GM18873 (cell line): ENCODE measurements around the gene OBSCN.
"Not testable (repeated sequence)": the region's sequence is repeated elsewhere in the genome, so short reads cannot be mapped to it uniquely, and the experiment has no call there.

Experiments used
- ATAC-seq: cut with Tn5 transposase; IDR thresholded peaks from one replicate; pipeline ENCODE4 v1.9.1; 2021; ENCODE audit warnings: mild to moderate bottlenecking, moderate library complexity, moderate number of reproducible peaks; ENCODE audit not compliant: unreplicated experiment, low FRiP score

The OBSCN gene

DNA sequence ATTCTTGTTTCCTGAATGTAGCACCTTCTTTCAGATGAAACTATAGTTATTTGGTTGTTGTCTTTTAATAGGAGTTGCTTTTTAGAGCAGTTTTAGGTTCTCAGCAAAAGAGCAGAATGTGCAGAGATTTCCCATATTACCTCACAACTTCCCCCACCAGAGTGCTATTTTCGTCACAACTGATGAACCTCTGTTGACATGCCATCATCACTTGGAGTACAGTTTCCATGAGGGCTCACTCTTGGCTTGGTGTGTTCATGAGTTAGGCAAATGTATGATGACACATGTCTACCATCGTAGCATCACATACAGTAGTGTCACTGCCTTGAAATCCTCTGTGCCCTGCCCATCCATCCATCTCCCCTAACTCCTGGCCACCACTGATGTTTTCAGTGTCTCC is 38.5 kb upstream of the OBSCN start:
- ATAC-seq: no peak

DNA sequence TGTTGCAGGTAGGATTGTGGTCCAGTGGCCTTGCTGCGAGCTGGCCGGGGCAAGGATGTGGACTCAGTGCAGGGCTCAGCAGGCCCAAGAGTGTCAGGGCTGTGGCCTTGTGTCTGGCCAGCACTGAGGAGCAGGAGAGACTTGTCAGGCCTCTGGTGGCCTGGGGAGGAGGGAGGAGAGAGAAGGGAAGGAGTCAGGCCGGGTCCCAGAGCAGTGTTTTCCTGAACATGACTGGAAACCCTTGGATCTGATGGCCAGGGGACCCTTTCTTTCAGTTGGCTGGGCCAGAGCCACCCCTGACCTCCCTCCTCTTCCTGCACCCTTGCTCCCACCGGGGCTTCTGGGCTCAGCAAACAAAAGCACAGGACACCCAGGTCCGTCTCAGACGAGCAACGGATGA is 37.2 kb upstream of the OBSCN start:
- ATAC-seq: no peak

DNA sequence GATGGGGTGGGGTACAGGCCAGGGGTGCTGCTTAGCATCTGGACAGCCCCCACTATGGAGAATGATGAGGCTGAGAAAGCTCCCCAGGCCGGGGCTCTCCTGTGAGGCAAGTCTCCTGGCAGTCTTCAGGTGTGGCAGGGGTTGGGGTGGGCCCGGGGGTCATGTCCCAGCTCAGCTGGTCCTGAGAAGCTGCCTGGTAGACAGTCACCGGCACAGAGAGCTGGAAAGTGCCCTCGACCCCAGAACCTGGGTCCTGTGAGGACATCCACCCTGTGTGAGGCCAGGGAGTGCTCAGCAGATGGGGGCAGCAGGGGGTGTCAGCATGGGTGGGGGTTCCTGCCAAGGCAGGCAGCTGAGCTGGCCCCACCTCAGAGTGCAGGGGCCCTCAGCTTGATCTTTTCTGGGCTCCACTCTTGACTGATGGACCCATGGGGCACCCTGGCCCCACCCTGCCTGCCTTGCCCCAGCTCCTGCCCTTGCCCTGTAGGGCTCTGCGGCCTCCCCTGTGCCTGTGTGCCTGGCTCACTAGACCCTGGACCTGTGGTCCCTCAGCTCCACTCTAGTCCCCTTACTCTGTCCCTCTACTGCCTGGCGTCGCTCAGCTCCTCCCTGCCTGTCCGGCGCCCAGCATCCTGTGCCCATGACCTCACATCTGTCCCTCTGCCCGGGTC is 36.5 kb upstream of the OBSCN start:
- ATAC-seq: no peak

DNA sequence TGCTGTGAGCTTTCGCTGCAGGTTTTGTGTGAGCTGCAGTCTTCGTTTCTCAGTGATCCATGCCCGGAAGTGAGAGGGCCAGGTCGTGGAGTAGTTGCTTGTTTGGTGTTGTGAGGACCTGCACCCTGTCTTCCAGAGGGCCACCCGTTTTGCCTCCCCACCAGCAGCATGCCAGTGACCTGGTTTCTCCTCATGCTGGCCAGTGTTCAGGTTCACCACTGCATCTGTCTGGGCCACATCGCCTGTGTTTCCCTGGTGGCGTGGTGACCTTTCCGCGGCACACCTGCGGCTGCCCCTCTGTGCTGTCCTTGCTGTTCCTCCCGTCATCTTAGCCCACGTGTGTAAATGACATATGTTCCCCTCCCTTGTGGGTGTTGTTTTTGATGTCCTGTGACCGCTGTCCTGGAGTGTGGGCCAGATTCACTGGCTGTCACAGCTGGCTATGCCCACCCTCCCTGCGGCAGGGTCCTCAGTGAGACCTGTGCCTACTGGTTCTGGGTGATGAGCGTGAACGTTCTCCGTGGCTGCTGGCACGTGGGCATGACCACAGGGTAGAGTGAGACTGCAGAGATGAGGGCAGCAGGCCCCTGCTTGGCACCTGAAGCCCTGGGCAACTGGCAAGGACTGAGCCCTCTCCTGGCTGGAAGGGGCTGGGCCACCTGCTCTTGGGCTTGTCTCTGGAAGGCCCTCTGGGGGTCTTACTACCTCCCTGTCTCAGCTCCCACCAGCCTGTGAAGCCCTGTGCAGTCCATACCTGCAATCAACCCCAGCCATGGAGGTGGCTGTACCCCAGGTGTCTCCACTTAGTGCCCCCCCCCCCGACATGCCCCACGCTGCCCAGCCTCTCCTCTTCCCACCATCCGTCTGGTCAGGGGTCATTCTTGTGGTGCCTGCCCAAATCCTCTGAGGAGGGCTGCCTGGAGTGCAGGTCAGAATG is 35.0 kb upstream of the OBSCN start:
- no peak for ATAC-seq

DNA sequence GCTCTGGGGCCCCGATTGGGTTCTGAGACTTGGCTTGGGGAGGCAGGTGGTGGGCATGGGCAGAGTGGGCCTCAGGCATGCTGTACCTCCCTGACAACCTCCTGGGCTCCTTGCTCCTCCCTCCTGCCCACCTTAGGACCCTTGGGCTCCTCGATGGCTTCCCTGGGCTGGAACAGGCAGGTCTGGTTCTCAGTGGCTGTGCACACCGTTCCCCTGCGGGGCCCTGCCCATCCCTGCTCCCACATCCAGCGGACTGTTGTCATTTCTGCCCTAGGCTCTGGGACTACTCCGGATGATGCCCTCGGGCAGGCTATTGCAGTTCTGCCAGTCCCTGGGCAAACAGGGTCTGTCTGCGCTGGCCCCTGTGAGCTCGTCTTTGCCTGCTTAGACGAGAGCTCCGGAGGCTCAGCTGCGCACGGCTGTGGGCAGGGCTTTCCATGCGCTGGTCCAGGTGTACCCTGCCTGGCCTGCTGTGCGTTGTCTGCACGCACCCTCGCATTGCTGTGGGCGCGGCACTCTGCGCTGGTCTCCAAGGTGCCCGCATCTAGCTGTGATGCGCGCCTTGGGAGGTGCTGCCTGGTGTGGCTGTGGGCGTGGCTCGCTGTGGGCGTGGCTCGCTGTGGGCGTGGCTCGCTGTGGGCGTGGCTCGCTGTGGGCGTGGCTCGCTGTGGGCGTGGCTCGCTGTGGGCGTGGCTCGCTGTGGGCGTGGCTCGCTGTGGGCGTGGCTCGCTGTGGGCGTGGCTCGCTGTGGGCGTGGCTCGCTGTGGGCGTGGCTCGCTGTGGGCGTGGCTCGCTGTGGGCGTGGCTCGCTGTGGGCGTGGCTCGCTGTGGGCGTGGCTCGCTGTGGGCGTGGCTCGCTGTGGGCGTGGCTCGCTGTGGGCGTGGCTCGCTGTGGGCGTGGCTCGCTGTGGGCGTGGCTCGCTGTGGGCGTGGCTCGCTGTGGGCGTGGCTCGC is 34.0 kb upstream of the OBSCN start:
- ATAC-seq: not testable (repeated sequence)

DNA sequence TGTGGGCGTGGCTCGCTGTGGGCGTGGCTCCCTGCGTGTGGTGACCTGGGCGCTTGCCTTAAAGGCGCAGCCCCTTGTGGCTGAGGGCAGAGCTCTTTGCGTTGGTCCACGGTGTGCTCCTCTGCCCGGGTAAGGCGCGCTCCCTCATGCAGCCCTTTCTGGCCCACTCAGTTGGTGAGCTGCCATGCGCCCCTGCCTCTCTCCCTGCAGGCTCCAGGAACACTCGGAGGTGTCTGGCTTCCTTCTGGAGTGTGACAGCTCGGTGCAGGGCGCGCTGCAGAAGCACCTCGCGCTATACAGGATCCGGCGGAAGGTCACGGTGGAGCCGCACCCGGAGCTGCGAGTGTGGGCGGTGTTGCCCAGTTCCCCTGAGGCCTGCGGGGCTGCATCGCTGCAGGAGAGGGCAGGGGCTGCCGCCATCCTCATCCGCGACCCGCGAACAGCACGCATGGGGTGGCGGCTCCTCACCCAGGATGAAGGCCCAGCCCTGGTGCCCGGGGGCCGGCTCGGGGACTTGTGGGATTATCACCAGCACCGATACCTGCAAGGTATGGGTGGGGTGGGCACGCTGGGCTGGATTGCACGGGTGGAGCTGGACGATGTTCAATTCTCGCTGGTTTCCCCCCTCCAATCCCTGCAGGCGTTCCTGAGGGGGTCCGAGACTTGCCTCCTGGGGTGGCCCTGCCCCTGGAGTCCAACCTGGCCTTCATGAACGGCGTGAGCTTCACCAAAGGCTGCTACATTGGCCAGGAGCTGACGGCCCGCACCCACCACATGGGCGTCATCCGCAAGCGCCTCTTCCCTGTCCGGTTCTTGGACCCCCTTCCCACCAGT is 33.1 kb upstream of the OBSCN start:
- ATAC-seq: no peak

DNA sequence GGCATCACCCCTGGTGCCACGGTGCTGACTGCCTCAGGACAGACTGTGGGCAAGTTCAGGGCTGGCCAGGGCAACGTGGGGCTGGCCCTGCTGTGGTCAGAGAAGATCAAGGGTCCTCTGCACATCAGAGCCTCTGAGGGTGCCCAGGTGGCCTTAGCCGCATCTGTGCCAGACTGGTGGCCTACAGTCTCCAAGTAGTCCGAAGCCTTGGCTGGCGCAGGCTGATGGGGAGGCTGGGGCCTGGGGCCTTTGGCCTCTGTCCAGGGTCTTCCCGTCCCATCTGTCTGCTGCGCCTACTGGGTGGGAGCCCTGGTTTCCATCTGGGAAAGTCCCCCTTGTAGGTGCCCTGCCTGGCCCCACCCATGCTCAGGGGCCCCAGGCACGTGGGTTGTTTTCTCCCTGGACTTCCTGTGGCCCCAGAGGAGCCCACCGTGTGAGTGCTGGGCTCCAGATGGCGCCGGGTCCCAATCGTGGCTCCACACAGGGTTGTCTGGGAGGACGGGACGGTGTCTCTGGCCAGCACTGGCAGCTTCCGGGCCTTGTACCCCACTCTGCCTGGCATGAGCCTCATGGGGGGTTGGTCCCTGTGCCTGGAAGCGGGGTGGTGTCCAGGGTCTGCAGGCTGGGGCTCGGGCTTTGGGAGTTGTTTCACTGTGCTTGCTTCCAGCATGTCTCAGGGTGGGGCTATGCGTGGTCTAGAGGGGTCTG is 32.4 kb upstream of the OBSCN start:
- ATAC-seq: no peak

DNA sequence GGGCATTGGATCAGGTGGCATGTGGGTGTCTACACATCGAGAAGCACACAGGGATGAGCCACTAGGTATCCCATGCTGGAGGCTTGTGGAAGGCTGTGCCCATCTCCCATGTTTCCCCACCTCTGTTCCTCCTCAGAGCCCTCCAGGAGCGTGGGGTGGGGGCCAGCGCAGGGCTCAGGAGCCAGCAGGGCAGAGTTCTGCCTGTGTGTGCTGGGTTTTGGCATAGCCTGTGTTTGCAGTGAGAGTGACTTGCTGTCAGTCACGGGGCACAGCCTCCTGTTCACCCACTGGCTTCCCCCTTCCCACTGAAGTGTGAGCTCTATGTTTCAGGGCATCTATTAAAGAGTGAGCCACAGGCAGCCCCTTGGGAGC is 31.8 kb upstream of the OBSCN start:
- ATAC-seq: no peak

DNA sequence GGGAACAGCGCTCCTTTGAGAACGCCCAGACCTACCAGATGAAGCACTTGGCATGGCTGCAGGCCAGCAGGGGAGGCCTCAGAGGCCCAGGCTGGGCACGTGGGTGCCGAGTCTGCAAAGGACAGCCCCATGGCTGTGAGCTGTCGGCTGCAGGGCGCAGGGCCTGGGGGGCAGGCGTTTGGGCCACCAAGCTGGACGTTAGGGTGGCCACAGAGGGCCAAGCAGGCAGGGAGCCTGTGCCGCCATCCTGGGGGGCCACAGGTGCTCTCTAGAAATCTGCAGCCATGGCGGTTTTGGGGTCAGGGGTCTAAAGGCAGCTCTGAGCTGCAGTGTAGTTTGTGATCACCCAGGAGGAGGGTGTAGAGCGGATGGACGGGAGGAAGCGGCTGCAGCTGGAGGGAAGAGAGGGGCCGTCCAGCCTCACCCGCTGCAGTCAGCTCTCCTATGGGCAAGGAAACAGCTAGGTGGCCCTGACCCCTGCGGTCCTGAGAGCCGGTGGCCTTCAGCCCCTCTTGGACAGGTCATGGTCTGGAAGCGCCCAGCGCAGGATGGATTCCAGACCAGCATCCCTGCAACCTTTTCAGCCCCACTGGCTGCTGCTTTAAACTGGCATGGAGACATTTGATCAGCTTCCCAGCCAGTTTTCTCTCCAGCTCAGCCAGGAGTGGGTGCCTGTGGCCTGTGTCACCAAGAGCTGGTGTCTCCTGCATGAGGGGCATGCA is 31.2 kb upstream of the OBSCN start:
- ATAC-seq: no peak

DNA sequence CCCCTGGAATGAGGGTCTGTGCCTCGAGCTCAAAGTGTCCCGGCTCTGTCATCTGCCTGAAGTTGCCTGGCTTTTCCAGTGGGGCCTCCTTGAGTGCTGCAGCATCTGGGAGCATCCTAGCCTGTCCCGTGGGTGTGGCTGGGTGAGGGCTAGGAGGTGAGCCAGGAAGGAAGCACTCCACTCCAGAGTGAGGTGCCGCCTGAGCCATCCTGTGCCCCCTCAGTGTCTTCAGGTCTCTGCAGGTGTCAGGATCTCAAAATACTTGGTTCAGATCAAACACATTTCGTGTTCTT is 30.7 kb upstream of the OBSCN start:
- no peak for ATAC-seq

DNA sequence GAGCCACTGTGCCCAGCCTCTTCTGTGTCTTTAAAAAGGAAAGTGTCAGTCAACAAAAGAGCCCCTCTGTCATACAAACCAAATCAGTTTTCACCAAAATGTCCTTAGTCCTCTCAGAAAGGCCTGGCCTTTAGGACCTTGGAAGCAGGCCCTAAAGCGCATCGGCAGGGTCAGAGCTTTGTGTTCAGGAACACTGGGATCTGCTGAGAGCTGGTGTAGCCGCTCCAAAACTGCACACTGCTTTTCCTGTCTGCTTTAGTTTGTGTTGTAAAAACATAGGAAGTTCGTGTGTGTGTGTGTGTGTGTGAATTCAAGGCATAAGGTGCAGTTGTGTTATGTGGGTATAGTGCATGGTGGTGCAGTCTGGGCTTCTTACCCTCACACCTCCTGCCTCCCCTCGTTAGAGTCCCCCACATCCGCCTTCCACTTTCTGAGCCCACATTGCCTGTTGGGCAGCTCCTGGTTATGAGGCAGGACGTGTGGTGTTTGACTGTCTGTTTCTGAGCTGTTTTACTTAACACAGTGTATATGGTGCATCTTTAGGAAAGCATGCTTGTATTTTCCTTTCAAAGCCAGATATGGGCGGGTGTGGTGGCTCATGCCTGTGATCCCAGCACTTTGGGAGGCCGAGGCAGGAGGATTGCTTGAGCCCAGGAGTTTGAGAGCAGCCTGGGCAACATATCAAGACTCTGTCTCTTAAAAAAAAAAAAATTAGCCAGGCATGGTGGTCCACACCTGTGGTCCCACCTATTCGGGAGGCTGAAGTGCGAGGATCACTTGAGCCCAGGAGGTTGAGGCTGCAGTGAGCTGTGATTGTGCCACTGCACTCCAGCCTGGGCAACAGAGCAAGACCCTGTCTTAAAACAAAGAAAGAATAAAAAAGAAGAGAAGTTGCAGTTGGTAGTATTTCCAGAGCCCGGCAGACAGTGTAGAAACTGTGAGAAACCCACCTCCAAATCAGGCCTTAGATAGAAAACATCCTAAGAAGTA is 29.8 kb upstream of the OBSCN start:
- no peak for ATAC-seq

DNA sequence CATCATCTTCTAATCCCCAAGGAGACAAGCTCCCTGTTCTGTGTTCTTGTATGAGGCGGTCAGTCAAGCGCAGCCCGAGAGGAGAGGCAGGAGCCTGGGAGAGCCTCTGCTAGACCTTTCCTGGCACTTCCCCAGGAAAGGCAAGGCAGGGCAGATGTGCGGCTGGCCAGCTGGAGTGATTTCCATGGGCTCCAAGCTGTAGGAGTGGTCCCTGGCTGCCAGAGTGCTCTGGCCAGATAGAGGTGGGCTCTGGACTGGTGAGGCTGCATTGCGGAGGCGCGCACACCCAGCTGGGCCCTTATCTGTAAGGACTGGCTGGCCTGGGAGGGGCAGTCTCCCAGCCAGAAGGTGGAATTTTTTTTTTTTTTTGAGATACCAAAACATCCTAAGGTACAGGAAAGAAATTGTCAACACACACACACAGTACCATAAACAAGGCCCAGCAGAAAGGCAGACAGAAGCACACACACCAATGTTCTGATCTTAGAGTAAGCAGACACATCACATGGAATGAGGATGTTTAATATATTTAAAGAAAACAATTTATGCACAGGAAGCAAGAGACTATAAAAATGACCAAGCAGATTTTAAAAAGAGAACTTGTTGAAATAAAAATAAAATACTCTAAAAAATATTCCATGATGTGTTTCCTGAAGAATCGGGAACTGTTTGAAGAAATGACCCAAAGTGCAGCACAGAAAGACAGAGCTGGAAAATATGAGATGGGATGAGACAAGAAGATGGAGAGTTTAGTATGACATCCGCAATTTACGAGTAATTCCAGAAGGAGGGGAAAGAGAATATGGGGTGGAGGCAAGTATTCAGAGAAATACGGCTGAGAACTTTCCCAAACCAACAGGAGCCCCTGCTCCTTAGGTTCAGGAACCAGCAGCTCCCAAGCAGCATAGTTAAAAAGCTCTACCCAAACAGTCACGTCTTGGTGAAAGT is 28.8 kb upstream of the OBSCN start:
- ATAC-seq: no peak

DNA sequence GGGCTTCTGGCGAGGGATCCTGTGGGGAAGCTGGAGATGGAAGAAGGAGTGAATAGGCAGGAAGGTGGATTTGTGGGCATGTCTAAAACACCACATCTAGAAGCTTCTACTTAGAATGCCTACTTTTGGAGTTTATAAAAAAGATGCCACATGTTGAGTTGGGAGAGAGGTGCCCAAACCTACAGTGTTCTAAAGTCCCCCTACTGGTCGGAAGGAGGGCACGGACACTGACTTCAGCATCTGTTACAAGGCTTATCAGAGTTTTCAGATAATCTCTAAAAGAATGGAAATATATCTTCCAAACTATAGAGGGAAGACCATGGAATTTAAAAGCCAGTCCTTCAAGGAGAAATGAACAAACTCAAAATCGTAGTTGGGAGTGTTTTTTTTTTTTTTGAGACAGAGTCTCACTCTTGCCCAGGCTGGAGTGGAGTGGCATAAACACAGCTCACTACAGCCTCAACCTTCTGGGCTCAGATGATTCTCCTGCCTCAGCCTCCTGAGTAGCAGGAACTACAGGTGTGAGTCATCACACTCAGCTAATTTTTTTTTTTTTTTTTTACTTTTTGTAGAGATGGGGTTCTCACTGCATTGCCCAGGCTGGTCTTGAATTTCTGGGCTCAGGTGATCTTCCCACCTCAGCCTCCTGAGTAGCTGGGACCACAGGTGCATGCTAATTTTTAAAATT is 27.4 kb upstream of the OBSCN start:
- ATAC-seq: no peak

DNA sequence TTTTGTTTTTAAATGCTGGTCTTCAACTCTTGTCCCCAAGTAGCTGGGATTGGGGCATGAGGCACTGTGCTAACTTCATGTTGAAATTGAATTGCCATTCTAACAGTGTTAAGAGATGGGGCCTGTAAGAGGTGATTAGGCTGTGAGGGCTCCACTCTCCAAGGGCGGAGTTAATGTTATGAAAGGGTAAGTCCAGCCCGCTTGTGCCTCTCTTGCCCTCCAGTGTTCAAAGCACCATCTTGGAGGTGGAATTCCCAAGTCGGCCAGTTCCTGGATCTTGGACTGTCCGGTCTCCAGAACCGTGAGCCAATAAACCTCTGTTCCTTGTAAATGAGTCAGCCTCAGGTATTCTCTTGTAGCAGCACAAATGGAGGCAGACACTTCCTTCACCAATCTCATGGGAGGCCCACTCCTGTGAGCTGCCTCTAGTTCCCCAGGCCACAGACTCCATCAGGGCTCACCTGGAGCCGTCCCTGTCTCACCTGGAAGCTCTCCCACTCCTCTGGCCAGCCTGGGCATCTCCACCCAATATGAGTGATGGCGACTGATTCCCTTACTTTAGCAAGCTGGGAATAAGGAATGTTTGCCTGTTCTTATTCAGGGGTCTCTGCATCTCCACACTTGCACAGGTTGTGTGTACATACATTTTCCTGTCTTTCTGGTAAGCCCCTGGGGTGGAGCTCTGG is 26.7 kb upstream of the OBSCN start:
- ATAC-seq: no peak

DNA sequence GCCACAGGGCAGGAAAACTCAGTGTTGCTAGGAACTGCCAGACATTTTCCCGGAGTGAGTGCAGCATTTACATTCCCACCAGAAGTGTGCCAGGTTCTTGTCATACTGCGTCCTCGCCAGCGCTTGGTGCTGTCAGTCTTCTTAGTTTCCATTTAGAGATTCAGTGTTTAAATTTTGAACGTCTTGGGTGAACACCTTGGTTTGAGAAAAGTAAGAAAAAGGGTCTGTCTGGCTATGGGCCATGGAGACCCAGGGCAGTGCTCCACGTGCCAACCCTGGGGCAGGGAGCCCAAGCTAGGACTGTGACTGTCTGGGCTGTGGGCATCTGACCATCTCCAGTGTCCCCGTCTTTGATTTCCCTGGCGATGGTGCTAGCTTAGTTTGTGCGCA is 26.2 kb upstream of the OBSCN start:
- ATAC-seq: no peak
